Bronchial epithelial cell (primary cell): ENCODE measurements around the gene TBC1D22A. TPM values are rescaled to one million over a fixed set of nuclear protein-coding genes. Genes with fewer than 3 reads are reported as not detected.

Experiments
- DNase-seq: peaks from one replicate; pipeline ENCODE4 v3.0.0-alpha.2; 2010; ENCODE audit warnings: low read depth
- FAIRE-seq: peaks from 2 replicates; lab custom pipeline; 2011; peaks lifted over from hg19 to GRCh38; lab: Jason Lieb, UNC
- H3K27me3 ChIP-seq: 2 replicates; pipeline ENCODE4 v1.5.1; 2011; ENCODE audit warnings: low read length; ENCODE audit not compliant: control insufficient read depth, insufficient read depth
- H3K36me3 ChIP-seq: 2 replicates; pipeline ENCODE4 v1.5.1; 2011; ENCODE audit warnings: low read length; ENCODE audit not compliant: control insufficient read depth, insufficient read depth
- H3K4me3 ChIP-seq: 2 replicates; pipeline ENCODE4 v1.5.1; 2011; ENCODE audit warnings: mild to moderate bottlenecking, low read depth, low read length, control low read depth
- total RNA-seq: library from RNA; depleted of rRNA; stranded (reverse); fragments of >200 nt; gene quantifications from 2 replicates; pipeline ENCODE4 v1.2.1, GENCODE V29; 2014
- TF ChIP-seq, protein P1 (sequence below): IDR thresholded peaks from 2 replicates; pipeline ENCODE4 v1.5.1; 2011; ENCODE audit warnings: mild to moderate bottlenecking, moderate library complexity, low read length, control low read depth, inconsistent platforms; ENCODE audit not compliant: insufficient read depth, severe bottlenecking

TBC1D22A gene
- total RNA-seq, 1 donor from 2014 or later = 10.0 TPM

DNA sequence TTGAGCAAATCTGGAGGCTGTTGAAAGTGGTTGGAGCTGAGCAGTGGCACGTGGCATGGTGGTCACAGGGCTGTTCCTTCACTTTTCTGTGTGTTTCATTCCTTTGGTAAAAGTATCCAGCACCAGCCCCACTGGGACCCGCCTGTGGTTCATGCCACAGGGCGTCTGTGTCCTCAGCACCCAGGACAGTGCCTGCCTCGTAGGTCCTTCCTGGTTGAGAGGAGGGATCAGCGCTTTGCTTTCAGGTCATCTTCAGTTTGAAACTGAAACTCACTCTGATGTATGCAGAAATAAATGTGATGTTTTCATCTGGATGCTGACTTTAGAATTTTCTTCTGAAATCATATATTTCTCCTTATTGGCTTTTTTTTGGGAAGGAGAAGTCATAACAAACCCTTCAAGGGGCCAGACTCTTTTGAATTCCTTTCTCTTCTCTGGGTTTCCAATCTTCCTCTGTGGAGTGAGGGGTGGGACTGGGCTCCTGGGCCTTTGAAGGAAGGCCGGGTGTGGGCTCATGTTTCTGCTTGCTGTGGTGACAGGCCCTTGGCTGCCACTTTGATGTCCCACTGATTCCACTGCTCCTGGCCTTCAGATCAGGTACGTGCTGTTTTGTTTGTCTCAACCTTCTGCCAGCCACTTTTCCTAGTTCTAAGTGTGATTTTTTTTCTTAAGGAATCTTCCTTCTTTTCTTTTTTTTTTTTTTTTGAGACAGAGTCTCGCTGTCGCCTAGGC is 26.2 kb downstream of the TBC1D22A start:
- no peak overlapping the region for H3K4me3 ChIP-seq
- H3K36me3 ChIP-seq = peaks cover 5% of the 10 kb centered on the region
- DNase-seq (no peak), FAIRE-seq (no peak)
- no peaks in the 10 kb centered on the region for H3K27me3 ChIP-seq
- TF ChIP-seq, protein P1, sequence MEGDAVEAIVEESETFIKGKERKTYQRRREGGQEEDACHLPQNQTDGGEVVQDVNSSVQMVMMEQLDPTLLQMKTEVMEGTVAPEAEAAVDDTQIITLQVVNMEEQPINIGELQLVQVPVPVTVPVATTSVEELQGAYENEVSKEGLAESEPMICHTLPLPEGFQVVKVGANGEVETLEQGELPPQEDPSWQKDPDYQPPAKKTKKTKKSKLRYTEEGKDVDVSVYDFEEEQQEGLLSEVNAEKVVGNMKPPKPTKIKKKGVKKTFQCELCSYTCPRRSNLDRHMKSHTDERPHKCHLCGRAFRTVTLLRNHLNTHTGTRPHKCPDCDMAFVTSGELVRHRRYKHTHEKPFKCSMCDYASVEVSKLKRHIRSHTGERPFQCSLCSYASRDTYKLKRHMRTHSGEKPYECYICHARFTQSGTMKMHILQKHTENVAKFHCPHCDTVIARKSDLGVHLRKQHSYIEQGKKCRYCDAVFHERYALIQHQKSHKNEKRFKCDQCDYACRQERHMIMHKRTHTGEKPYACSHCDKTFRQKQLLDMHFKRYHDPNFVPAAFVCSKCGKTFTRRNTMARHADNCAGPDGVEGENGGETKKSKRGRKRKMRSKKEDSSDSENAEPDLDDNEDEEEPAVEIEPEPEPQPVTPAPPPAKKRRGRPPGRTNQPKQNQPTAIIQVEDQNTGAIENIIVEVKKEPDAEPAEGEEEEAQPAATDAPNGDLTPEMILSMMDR = no peak

- FAIRE-seq = no peak
Observed at GRCh38 chr22:46789992-46790391, 27.5 kb downstream of the TBC1D22A start.

DNA sequence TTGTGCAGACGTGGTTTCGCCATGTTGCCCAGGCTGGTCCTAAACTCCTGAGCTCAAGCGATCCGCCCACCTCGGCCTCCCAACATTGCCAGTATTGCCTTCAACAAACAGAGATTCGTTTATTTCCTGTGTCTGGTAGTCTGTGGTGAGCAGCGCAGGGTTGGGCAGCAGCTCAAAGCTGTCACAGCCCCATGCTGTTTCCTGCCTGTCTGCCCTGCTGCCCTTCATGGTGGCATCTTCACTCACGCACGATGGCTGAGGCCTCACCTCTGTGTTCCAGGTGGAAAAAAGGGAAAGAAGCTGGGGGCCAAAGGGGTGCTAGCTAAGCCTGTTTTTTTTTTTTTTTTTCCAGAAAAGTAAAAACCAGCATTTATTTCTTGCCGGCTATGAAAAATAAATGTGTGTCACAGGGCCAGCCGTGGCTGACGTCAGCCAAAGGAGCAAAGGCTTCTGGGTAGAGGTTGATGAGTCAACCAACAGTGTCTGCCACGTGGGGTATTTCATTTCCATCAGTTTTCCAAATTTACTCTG is 28.8 kb downstream of the TBC1D22A start:
- TF ChIP-seq, protein P1 = no peak
- no peaks in the 10 kb centered on the region for H3K27me3 ChIP-seq
- DNase-seq (peak; percentile 71), FAIRE-seq (no peak)
- H3K36me3 ChIP-seq = peaks cover 11% of the 10 kb centered on the region
- H3K4me3 ChIP-seq = no peak overlapping the region

More at GRCh38 chr22:46789992-46790391, 27.5 kb downstream of the TBC1D22A start:
- no peak for DNase-seq
- H3K4me3 ChIP-seq = no peak overlapping the region
- H3K27me3 ChIP-seq = no peaks in the 10 kb centered on the region
- TF ChIP-seq, protein P1 = no peak
- peaks cover 11% of the 10 kb centered on the region for H3K36me3 ChIP-seq

DNA sequence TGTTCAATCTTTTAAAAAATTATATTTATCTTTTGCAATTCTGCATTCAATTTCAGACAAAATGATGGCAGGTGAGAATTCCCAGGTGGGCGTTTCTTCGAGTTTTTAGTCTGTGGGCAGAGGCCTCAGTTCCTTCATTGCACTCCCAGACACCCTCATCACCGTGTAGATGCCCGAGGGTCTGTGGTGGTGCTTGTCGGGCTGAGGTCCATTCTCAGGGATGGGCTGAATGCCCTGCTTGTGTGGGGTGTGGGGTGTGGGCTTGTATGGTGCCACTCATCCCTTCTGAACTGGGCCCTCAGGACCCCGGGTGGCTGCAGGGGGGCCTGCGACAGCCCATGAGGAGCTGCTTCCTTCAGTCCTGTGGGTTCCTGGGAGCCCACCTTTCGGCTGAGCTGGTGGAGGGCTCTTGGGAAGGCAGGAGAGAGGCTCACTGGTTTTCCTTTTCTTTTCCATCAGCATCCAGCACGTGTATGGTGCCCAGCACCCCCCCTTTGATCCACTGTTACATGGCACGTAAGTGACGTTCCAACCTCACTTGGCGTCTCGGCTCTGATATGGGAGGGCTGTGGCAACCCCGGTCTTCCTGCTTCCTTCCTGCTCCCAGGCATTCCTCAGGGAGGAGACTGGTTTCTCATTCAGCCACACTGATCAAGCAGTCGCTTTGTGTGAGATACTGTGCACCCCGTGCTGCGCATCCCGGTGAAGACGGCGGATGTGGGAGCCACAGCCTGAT is 29.8 kb downstream of the TBC1D22A start:
- FAIRE-seq (no peak), DNase-seq (no peak)
- TF ChIP-seq, protein P1 = no peak
- Histone ChIP-seq H3K27me3 (no peaks in the 10 kb centered on the region), H3K36me3 (peaks cover 13% of the 10 kb centered on the region), H3K4me3 (no peak overlapping the region)

DNA sequence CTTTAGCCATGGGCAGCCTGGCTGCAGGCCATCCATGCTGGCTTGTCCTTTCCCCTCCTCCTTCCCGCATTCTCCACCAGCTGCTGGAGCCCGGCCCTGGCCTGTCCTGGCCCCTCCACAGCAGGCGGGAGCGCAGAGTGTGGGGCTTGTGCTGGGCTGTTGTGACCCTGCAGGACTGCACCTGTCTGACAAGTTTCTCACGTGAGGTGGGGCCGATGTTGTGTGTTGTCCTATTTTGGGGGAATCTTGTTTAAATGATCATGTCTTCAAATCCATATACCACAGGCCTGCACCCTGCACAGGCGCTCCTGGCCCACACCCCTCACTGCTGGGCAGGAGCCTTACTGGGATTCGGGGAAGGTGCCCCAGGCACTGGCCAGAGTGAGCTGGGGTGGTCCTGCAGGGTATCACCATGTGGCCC is 30.4 kb downstream of the TBC1D22A start:
- peaks cover 13% of the 10 kb centered on the region for H3K36me3 ChIP-seq

More for the DNA sequence above, 30.4 kb downstream of the TBC1D22A start:
- no peaks in the 10 kb centered on the region for H3K27me3 ChIP-seq
- FAIRE-seq (peak; percentile 52), DNase-seq (no peak)
- TF ChIP-seq, protein P1 = no peak
- H3K4me3 ChIP-seq = no peak overlapping the region
